Measurements from ENCODE around the gene RNGTT.

The RNGTT gene

GRCh38 chr6:88561034-88561953, 402.1 kb downstream of the RNGTT start:
- H3K9me3 ChIP-seq (ENCODE audit: insufficient read depth, low read depth, low read length) = no peaks in the 10 kb centered on the region
- H3K9ac ChIP-seq (ENCODE audit: low read depth, low read length, poor library complexity, severe bottlenecking) = no peak overlapping the region
- no peak overlapping the region for H2AFZ ChIP-seq (ENCODE audit: low read length)
- TF ChIP-seq EZH2phosphoT487 (IDR thresholded peaks at IDR 0.05; ENCODE audit: borderline replicate concordance) = no peak
- TF ChIP-seq CTCF (conservative IDR thresholded peaks at IDR 0.05; ENCODE audit: low read length) = no peak
- H4K20me1 ChIP-seq (ENCODE audit: insufficient read depth, low read length, poor library complexity, severe bottlenecking) = no peaks in the 10 kb centered on the region
- H3K27me3 ChIP-seq (ENCODE audit: insufficient read depth, low read length, poor library complexity, severe bottlenecking) = no peaks in the 10 kb centered on the region
- no peaks in the 10 kb centered on the region for H3K9me2 ChIP-seq (replicated peaks; ENCODE audit: low read depth, low read length)
- H3F3A ChIP-seq (ENCODE audit: low read depth) = no peaks in the 10 kb centered on the region
- H3K4me1 ChIP-seq (ENCODE audit: insufficient read depth, low read length, poor library complexity, severe bottlenecking) = no peaks in the 10 kb centered on the region
- H3K79me2 ChIP-seq (ENCODE audit: insufficient read depth, low read length) = no peaks in the 10 kb centered on the region
- no peak overlapping the region for H3K4me2 ChIP-seq (ENCODE audit: low read depth, low read length, poor library complexity, severe bottlenecking)
- no peaks in the 10 kb centered on the region for H3K36me3 ChIP-seq (ENCODE audit: insufficient read depth, low read length)
- H3K4me3 ChIP-seq (ENCODE audit: low read length, poor library complexity, severe bottlenecking) = no peak overlapping the region

All from Loucy (cell line).